IMR-90 (cell line): Measurements from ENCODE around the gene MUC5B. TPM values are rescaled to one million over a fixed set of nuclear protein-coding genes. Genes with fewer than 3 reads are reported as not detected.

Experiments
- ATAC-seq: fragments of 200-7000 bp; cut with Tn5 transposase; 2 replicates; pipeline ENCODE4 v1.9.1; 2020; ENCODE audit warnings: low read depth, mild to moderate bottlenecking, moderate library complexity
- BruUV-seq: library from RNA; stranded (reverse); fragments of 400-500 nt; replicated peaks from 2 replicates; lab custom pipeline; 2021; lab: Mats Ljungman, UMichigan
- CTCF ChIA-PET: fragments of 300-600 bp; formaldehyde crosslinking; extraction: SDS; loops from one replicate; lab custom pipeline; 2021; ENCODE audit warnings: antibody characterized with exemption; lab: Yijun Ruan, JAX
- POLR2A ChIA-PET: fragments of 300-600 bp; sonication (Branson Sonifier 250); formaldehyde crosslinking; loops from one replicate; lab custom pipeline; 2022; ENCODE audit warnings: antibody characterized with exemption; ENCODE audit not compliant: unreplicated experiment; lab: Charles Lee
- DNase-seq: peaks from one replicate; pipeline ENCODE4 v3.0.0; 2013
- H2AFZ ChIP-seq: replicated peaks from 2 replicates; pipeline ENCODE3; 2013; ENCODE audit warnings: low read length, mild to moderate bottlenecking; ENCODE audit not compliant: poor library complexity
- H2AK5ac ChIP-seq: 2 replicates; pipeline ENCODE4 v1.6.1; 2013; ENCODE audit warnings: low read depth, low read length, inconsistent platforms
- H2AK9ac ChIP-seq: replicated peaks from 2 replicates; pipeline ENCODE3; 2013; ENCODE audit warnings: mild to moderate bottlenecking, low read depth, low read length, moderate library complexity; ENCODE audit not compliant: poor library complexity
- H2BK120ac ChIP-seq: 2 replicates; pipeline ENCODE4 v1.6.1; 2013; ENCODE audit warnings: low read depth, low read length, inconsistent platforms
- H2BK15ac ChIP-seq: 3 replicates; pipeline ENCODE4 v1.6.1; 2013; ENCODE audit warnings: low read depth, low read length, inconsistent platforms
- H2BK20ac ChIP-seq: 2 replicates; pipeline ENCODE4 v1.6.1; 2013; ENCODE audit warnings: low read depth, mild to moderate bottlenecking, inconsistent platforms, low read length, moderate library complexity
- H2BK5ac ChIP-seq: 2 replicates; pipeline ENCODE4 v1.6.1; 2013; ENCODE audit warnings: mild to moderate bottlenecking, low read depth, low read length, inconsistent platforms; ENCODE audit not compliant: poor library complexity, severe bottlenecking
- H3K14ac ChIP-seq: replicated peaks from 2 replicates; pipeline ENCODE4 v1.6.1; 2013; ENCODE audit warnings: low read depth, low read length, inconsistent platforms
- H3K18ac ChIP-seq: 2 replicates; pipeline ENCODE4 v1.6.1; 2013; ENCODE audit warnings: low read depth, low read length, control low read depth
- H3K23ac ChIP-seq: 2 replicates; pipeline ENCODE4 v1.6.1; 2013; ENCODE audit warnings: low read depth, low read length, inconsistent platforms
- H3K27ac ChIP-seq: 2 replicates; pipeline ENCODE4 v1.5.1; 2013; ENCODE audit warnings: mild to moderate bottlenecking, control low read depth, low read length; ENCODE audit not compliant: insufficient read depth
- H3K27me3 ChIP-seq: 2 replicates; pipeline ENCODE4 v1.6.1; 2013; ENCODE audit warnings: low read length; ENCODE audit not compliant: control insufficient read depth, insufficient read depth
- H3K36me3 ChIP-seq: 2 replicates; pipeline ENCODE4 v1.6.1; 2013; ENCODE audit warnings: low read length, mixed read lengths; ENCODE audit not compliant: control insufficient read depth, insufficient read depth
- H3K4ac ChIP-seq: 2 replicates; pipeline ENCODE4 v1.6.1; 2013; ENCODE audit warnings: low read depth, low read length, inconsistent platforms
- H3K4me1 ChIP-seq: 2 replicates; pipeline ENCODE4 v1.6.1; 2013; ENCODE audit warnings: low read length, mixed read lengths; ENCODE audit not compliant: control insufficient read depth, insufficient read depth
- H3K4me2 ChIP-seq: 2 replicates; pipeline ENCODE4 v1.6.1; 2013; ENCODE audit warnings: low read depth, mild to moderate bottlenecking, control low read depth, low read length, moderate library complexity
- H3K4me3 ChIP-seq: 2 replicates; pipeline ENCODE4 v1.5.1; 2013; ENCODE audit warnings: low read depth, mild to moderate bottlenecking, control low read depth, low read length, moderate library complexity; ENCODE audit not compliant: insufficient read depth
- H3K56ac ChIP-seq: 2 replicates; pipeline ENCODE4 v1.6.1; 2013; ENCODE audit warnings: low read length, inconsistent platforms; ENCODE audit not compliant: insufficient read depth; ENCODE audit errors: extremely low read depth
- H3K79me1 ChIP-seq, 2 experiments: 2 replicates each; pipeline ENCODE4 v1.6.1; 2013; ENCODE audit warnings: low read length in 2 of 2, inconsistent platforms in 1 of 2, low read depth in 1 of 2
- H3K9ac ChIP-seq: 2 replicates; pipeline ENCODE4 v1.6.1; 2013; ENCODE audit warnings: low read depth, low read length, control low read depth
- H3K9me1 ChIP-seq: 2 replicates; pipeline ENCODE4 v1.6.1; 2013; ENCODE audit warnings: low read length, inconsistent platforms; ENCODE audit not compliant: insufficient read depth
- H3K9me3 ChIP-seq: 2 replicates; pipeline ENCODE4 v1.6.1; 2013; ENCODE audit warnings: low read length; ENCODE audit not compliant: control insufficient read depth, insufficient read depth
- H4K20me1 ChIP-seq: 2 replicates; pipeline ENCODE4 v1.6.1; 2013; ENCODE audit warnings: low read length, inconsistent platforms; ENCODE audit not compliant: insufficient read depth
- H4K5ac ChIP-seq: 2 replicates; pipeline ENCODE4 v1.6.1; 2013; ENCODE audit warnings: mild to moderate bottlenecking, low read depth, low read length, control low read depth
- H4K8ac ChIP-seq, 2 experiments: 2 replicates each; pipeline ENCODE4 v1.6.1; 2013; ENCODE audit warnings: low read depth in 2 of 2, low read length in 2 of 2, control low read depth in 1 of 2, inconsistent platforms in 1 of 2
- H4K91ac ChIP-seq: 2 replicates; pipeline ENCODE4 v1.6.1; 2013; ENCODE audit warnings: low read depth, low read length, inconsistent platforms; ENCODE audit not compliant: insufficient read depth
- BHLHE40 ChIP-seq: fragments of 150-350 bp; IDR thresholded peaks from 2 replicates; pipeline ENCODE4 v1.6.1; 2016; ENCODE audit warnings: mild to moderate bottlenecking, low read depth, low read length
- CEBPB ChIP-seq: IDR thresholded peaks from 2 replicates; pipeline ENCODE4 v1.6.1; 2012; ENCODE audit warnings: low read depth, low read length, improper control_type of control experiment
- CHD1 ChIP-seq: IDR thresholded peaks from 2 replicates; pipeline ENCODE4 v1.6.1; 2012; ENCODE audit warnings: low read depth, low read length, improper control_type of control experiment
- CTCF ChIP-seq: conservative IDR thresholded peaks from 2 replicates; pipeline ENCODE4 v1.5.1; 2012; ENCODE audit warnings: mild to moderate bottlenecking, low read depth, low read length, improper control_type of control experiment
- ELK1 ChIP-seq: fragments of 150-350 bp; IDR thresholded peaks from 2 replicates; pipeline ENCODE4 v1.6.1; 2016; ENCODE audit warnings: low read depth, mild to moderate bottlenecking, low read length, moderate library complexity, borderline replicate concordance
- FOS ChIP-seq: fragments of 150-350 bp; IDR thresholded peaks from 2 replicates; pipeline ENCODE4 v1.6.1; 2016; ENCODE audit warnings: low read depth, low read length
- MAFK ChIP-seq: IDR thresholded peaks from 2 replicates; pipeline ENCODE4 v1.6.1; 2012; ENCODE audit warnings: low read depth, low read length, improper control_type of control experiment
- MAZ ChIP-seq: IDR thresholded peaks from 2 replicates; pipeline ENCODE4 v1.6.1; 2012; ENCODE audit warnings: low read depth, mild to moderate bottlenecking, low read length, improper control_type of control experiment, moderate library complexity, borderline replicate concordance
- MXI1 ChIP-seq: IDR thresholded peaks from 2 replicates; pipeline ENCODE4 v1.6.1; 2012; ENCODE audit warnings: low read depth, mild to moderate bottlenecking, low read length, moderate library complexity, borderline replicate concordance
- NFE2L2 ChIP-seq: fragments of 150-350 bp; IDR thresholded peaks from 2 replicates; pipeline ENCODE4 v1.6.1; 2016; ENCODE audit warnings: low read depth, mild to moderate bottlenecking, low read length
- POLR2A ChIP-seq: IDR thresholded peaks from 2 replicates; pipeline ENCODE4 v1.6.1; 2012; ENCODE audit warnings: mild to moderate bottlenecking, low read depth, low read length
- RAD21 ChIP-seq: IDR thresholded peaks from 2 replicates; pipeline ENCODE4 v1.6.1; 2012; ENCODE audit warnings: low read length, improper control_type of control experiment
- RCOR1 ChIP-seq: IDR thresholded peaks from 2 replicates; pipeline ENCODE4 v1.6.1; 2012; ENCODE audit warnings: mild to moderate bottlenecking, low read length, improper control_type of control experiment; ENCODE audit not compliant: insufficient replicate concordance
- RFX5 ChIP-seq: IDR thresholded peaks from 2 replicates; pipeline ENCODE4 v1.8.0; 2012; ENCODE audit warnings: low read depth, mild to moderate bottlenecking, low read length, moderate library complexity
- SMC3 ChIP-seq: fragments of 150-350 bp; IDR thresholded peaks from 2 replicates; pipeline ENCODE4 v1.6.1; 2016; ENCODE audit warnings: low read depth, mild to moderate bottlenecking, antibody characterized with exemption, low read length, moderate library complexity
- USF2 ChIP-seq: fragments of 150-350 bp; IDR thresholded peaks from 2 replicates; pipeline ENCODE4 v1.6.1; 2017; ENCODE audit warnings: mild to moderate bottlenecking, antibody characterized with exemption, low read length, low read depth
- WGBS, 2 experiments: methylation state at CpG; one replicate each; pipeline versions ENCODE4 v1.1.5 to v1.1.7; 2013; ENCODE audit warnings: missing lambda C conversion rate in 2 of 2; ENCODE audit not compliant: insufficient read length in 1 of 2; ENCODE audit errors: extremely low coverage in 2 of 2; 5-methylcytosine and 5-hydroxymethylcytosine counted together
- dilution Hi-C: fragments of 300-500 bp; cut with HindIII; formaldehyde crosslinking; loops from one replicate; pipeline ENCODE4 v1.14.3; 2018; ENCODE audit warnings: low sequenced_read_pairs; ENCODE audit not compliant: unreplicated experiment
- in situ Hi-C: fragments of 300-500 bp; cut with MboI; formaldehyde crosslinking; loops from 3 replicates; pipeline ENCODE4 v1.14.3; 2019; ENCODE audit warnings: low sequenced_read_pairs, inconsistent platforms, mixed read lengths
- intact Hi-C: fragments of 100-400 bp; cut with micrococcal nuclease; formaldehyde crosslinking; loops from 2 replicates; pipeline ENCODE4 v1.10.0; 2022
- polyA plus RNA-seq, 3 experiments: library from polyadenylated mRNA; depleted of rRNA; stranded (reverse); fragments of >200 nt; gene quantifications; 2 replicates each; pipeline ENCODE4 v1.2.3, GENCODE V29; 2012; ENCODE audit warnings: low replicate concordance in 1 of 3
- total RNA-seq: library from RNA; depleted of rRNA; stranded (reverse); fragments of >200 nt; gene quantifications from 2 replicates; pipeline ENCODE4 v1.2.3, GENCODE V29; 2012

MUC5B gene
- total and polyA plus RNA-seq, 2 of the 4 experiments (the other 2 are of a cell fraction), result not detected

- intact Hi-C loops, result no loop called here
- Histone ChIP-seq H3K9me1 (no peaks in the 10 kb centered on the region), H4K8ac (no peak overlapping the region), H3K27ac (no peak overlapping the region), H3K14ac (no peak overlapping the region), H2BK120ac (no peak overlapping the region), H2AK9ac (no peak overlapping the region), H2BK5ac (no peak overlapping the region), H4K5ac (no peak overlapping the region), H2BK20ac (no peak overlapping the region), H3K4me3 (no peak overlapping the region), H2BK15ac (no peak overlapping the region), H4K20me1 (peaks cover 29% of the 10 kb centered on the region), H3K79me1 (peaks cover 11 to 41% of the 10 kb centered on the region in 2 experiments; a peak in 3 of 4 replicates), H3K27me3 (no peaks in the 10 kb centered on the region), H3K36me3 (peaks cover 64% of the 10 kb centered on the region), H4K91ac (no peak overlapping the region), H3K4me2 (no peak overlapping the region), H2AFZ (no peak overlapping the region), H2AK5ac (no peak overlapping the region), H3K56ac (no peak overlapping the region), H3K18ac (no peak overlapping the region), H3K23ac (no peak overlapping the region), H3K4ac (no peak overlapping the region), H3K4me1 (no peaks in the 10 kb centered on the region), H3K9me3 (no peaks in the 10 kb centered on the region), H3K9ac (no peak overlapping the region)
- in situ Hi-C loops, result no loop called here
- WGBS, 2 experiments, result 92% methylated on average over 19 of the region's 30 CpGs; no CpG with 5 or more reads in 1 of the 2 experiments
- no peak for DNase-seq
- dilution Hi-C loops, result no loop called here
- CTCF ChIA-PET, result no interaction called here
- POLR2A ChIA-PET, result no interaction called here
- TF ChIP-seq BHLHE40 (no peak), USF2 (no peak), SMC3 (no peak), ELK1 (no peak), MAFK (no peak), RCOR1 (no peak), RFX5 (no peak), MXI1 (no peak), CTCF (no peak), NFE2L2 (no peak), FOS (no peak), CEBPB (no peak), CHD1 (no peak), MAZ (no peak), RAD21 (no peak), POLR2A (no peak)
- no peak for ATAC-seq
- no TSS peak for BruUV-seq
Measured at GRCh38 chr11:1288426-1289151, 65.7 kb downstream of the MUC5B start.
